SK-N-SH treated with all-trans-retinoic acid at 6 μM for 48 hours (cell line): ENCODE measurements around the gene PUM1.

Experiments
- ATAC-seq: fragments of 200-7000 bp; cut with Tn5 transposase; 3 replicates; pipeline ENCODE4 v1.9.1; 2020; ENCODE audit warnings: mild to moderate bottlenecking, moderate library complexity
- BACH2 ChIP-seq: fragments of 250-450 bp; sonication (Bioruptor Pico); IDR thresholded peaks from 2 replicates; pipeline ENCODE4 v1.9.0; 2021; ENCODE audit warnings: mild to moderate bottlenecking, borderline replicate concordance
- CREB5 ChIP-seq: fragments of 250-450 bp; sonication (Bioruptor Pico); IDR thresholded peaks from 2 replicates; pipeline ENCODE4 v1.5.1; 2020; ENCODE audit warnings: low read depth, mild to moderate bottlenecking, moderate library complexity
- CSRNP3 ChIP-seq: fragments of 250-450 bp; sonication (Bioruptor Pico); IDR thresholded peaks from 2 replicates; pipeline ENCODE4 v1.5.1; 2021; ENCODE audit warnings: mild to moderate bottlenecking, moderate library complexity
- ESRRG ChIP-seq: fragments of 250-450 bp; sonication (Bioruptor Pico); IDR thresholded peaks from 2 replicates; pipeline ENCODE4 v1.6.1; 2021; ENCODE audit warnings: mild to moderate bottlenecking
- GLIS3 ChIP-seq: fragments of 250-450 bp; sonication (Bioruptor Pico); IDR thresholded peaks from 2 replicates; pipeline ENCODE4 v1.5.0; 2020; ENCODE audit warnings: mild to moderate bottlenecking, moderate library complexity
- ISL1 ChIP-seq: fragments of 250-450 bp; sonication (Bioruptor Pico); IDR thresholded peaks from 2 replicates; pipeline ENCODE4 v2.1.2; 2022; ENCODE audit warnings: mild to moderate bottlenecking, moderate library complexity
- OSR1 ChIP-seq: fragments of 250-450 bp; sonication (Bioruptor Pico); IDR thresholded peaks from 2 replicates; pipeline ENCODE4 v1.8.0; 2022; ENCODE audit warnings: moderate library complexity, mild to moderate bottlenecking, inconsistent platforms
- PATZ1 ChIP-seq: fragments of 250-450 bp; sonication (Bioruptor Pico); IDR thresholded peaks from 2 replicates; pipeline ENCODE4 v1.8.0; 2020; ENCODE audit warnings: mild to moderate bottlenecking, moderate library complexity, borderline replicate concordance
- POU6F1 ChIP-seq: fragments of 250-450 bp; sonication (Bioruptor Pico); IDR thresholded peaks from 2 replicates; pipeline ENCODE4 v1.8.0; 2021; ENCODE audit warnings: low read depth, mild to moderate bottlenecking, moderate library complexity, borderline replicate concordance
- SNAI2 ChIP-seq: fragments of 250-450 bp; sonication (Bioruptor Pico); IDR thresholded peaks from 2 replicates; pipeline ENCODE4 v1.5.0; 2020; ENCODE audit warnings: mild to moderate bottlenecking, moderate library complexity
- TCF4 ChIP-seq: fragments of 250-450 bp; sonication (Bioruptor Pico); IDR thresholded peaks from 2 replicates; pipeline ENCODE4 v1.8.0; 2021; ENCODE audit warnings: mild to moderate bottlenecking, moderate library complexity, borderline replicate concordance
- TSHZ2 ChIP-seq: fragments of 250-450 bp; sonication (Bioruptor Pico); IDR thresholded peaks from 2 replicates; pipeline ENCODE4 v1.5.0; 2020; ENCODE audit warnings: mild to moderate bottlenecking, moderate library complexity
- ZC3H10 ChIP-seq: fragments of 250-450 bp; sonication (Bioruptor Pico); IDR thresholded peaks from 2 replicates; pipeline ENCODE4 v1.5.1; 2021; ENCODE audit warnings: mild to moderate bottlenecking, moderate library complexity
- ZNF70 ChIP-seq: fragments of 450-650 bp; formaldehyde crosslinking; IDR thresholded peaks from 2 replicates; pipeline ENCODE4 v1.5.0; 2020; ENCODE audit warnings: mild to moderate bottlenecking, moderate library complexity
- ZNF8 ChIP-seq: fragments of 450-650 bp; formaldehyde crosslinking; IDR thresholded peaks from 2 replicates; pipeline ENCODE4 v1.5.0; 2020; ENCODE audit warnings: mild to moderate bottlenecking, moderate library complexity

PUM1 gene

GRCh38 chr1:31105646-31106045 lies 40.1 kb upstream of the PUM1 start:
- TF ChIP-seq TSHZ2 (CRISPR knock-in tag) (no peak), TCF4 (CRISPR knock-in tag) (no peak), PATZ1 (no peak), OSR1 (no peak), ZNF70 (CRISPR knock-in tag) (no peak), ZC3H10 (CRISPR knock-in tag) (no peak), POU6F1 (no peak), CSRNP3 (CRISPR knock-in tag) (no peak)
- no peak for ATAC-seq

GRCh38 chr1:31102501-31102950 lies 37.0 kb upstream of the PUM1 start:
- ATAC-seq = no peak

GRCh38 chr1:31101147-31101502 lies 35.6 kb upstream of the PUM1 start:
- peak; percentile 70 for ATAC-seq
- TF ChIP-seq GLIS3 (CRISPR knock-in tag) (no peak), ZNF8 (CRISPR knock-in tag) (no peak), CREB5 (CRISPR knock-in tag) (no peak), BACH2 (CRISPR knock-in tag) (no peak), ISL1 (CRISPR knock-in tag) (no peak), OSR1 (no peak), PATZ1 (no peak), ESRRG (CRISPR knock-in tag) (no peak)

More at GRCh38 chr1:31102501-31102950, 37.0 kb upstream of the PUM1 start:
- TF ChIP-seq TSHZ2 (CRISPR knock-in tag) (no peak), ZNF8 (CRISPR knock-in tag) (no peak), ESRRG (CRISPR knock-in tag) (no peak), SNAI2 (no peak)
